ENCODE measurements around the gene YWHAG. TPM values are rescaled to one million over a fixed set of nuclear protein-coding genes. Genes with fewer than 3 reads are reported as not detected.
"Not testable (repeated sequence)": the region's sequence is repeated elsewhere in the genome, so short reads cannot be mapped to it uniquely, and the experiment has no call there.

Gene YWHAG
- total RNA-seq, 1 donor from 2014 or later, result 351 TPM

DNA sequence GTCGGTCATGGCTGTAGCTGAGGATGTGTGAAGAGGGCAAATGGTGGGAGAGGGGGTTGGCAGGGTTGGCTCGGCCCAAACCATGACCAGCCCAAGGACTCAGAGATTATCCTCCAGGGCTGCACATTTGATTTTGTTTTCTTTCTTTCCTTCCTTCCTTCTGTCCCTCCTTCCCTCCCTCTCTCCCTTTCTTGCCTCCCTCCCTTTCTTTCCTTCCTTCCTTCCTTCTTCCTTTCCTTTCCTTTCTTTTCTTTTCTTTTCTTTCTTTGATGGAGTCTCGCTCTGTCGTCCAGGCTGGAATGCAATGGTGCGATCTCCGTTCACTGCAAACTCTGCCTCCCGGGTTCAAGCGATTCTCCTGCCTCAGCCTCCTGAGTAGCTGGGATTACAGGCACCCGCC is 46.9 kb upstream of the YWHAG start:
- Mint-ChIP-seq H3K27ac (ENCODE audit: unreplicated experiment) (no peak overlapping the region), H3K9me3 (ENCODE audit: unreplicated experiment) (no peaks in the 10 kb centered on the region), H3K4me1 (ENCODE audit: low read depth, unreplicated experiment) (peaks cover 7% of the 10 kb centered on the region), H3K36me3 (ENCODE audit: low read depth, unreplicated experiment) (peaks cover 4% of the 10 kb centered on the region), H3K4me3 (ENCODE audit: unreplicated experiment) (no peak overlapping the region), H3K27me3 (ENCODE audit: low read depth, unreplicated experiment) (peaks cover 3% of the 10 kb centered on the region)
- H3K9ac ChIP-seq (ENCODE audit: low read length), result no peak overlapping the region
- no peak overlapping the region for H3K27ac ChIP-seq (ENCODE audit: low read depth, low read length)
- H3K36me3 ChIP-seq (ENCODE audit: insufficient read depth, low read length), result no peaks in the 10 kb centered on the region
- DNase-seq (ENCODE audit: low read depth) (no peak), FAIRE-seq (no peak)
- H3K9me3 ChIP-seq (ENCODE audit: insufficient read depth, low read depth, low read length), result no peaks in the 10 kb centered on the region
- no peaks in the 10 kb centered on the region for H3K27me3 ChIP-seq (ENCODE audit: insufficient read depth, low read length)
- H3K4me1 ChIP-seq (ENCODE audit: insufficient read depth, low read length), result no peaks in the 10 kb centered on the region
- no peaks in the 10 kb centered on the region for H3K79me2 ChIP-seq (ENCODE audit: insufficient read depth, low read length)
- H4K20me1 ChIP-seq (ENCODE audit: insufficient read depth, low read length), result no peaks in the 10 kb centered on the region
- TF ChIP-seq, protein P1, sequence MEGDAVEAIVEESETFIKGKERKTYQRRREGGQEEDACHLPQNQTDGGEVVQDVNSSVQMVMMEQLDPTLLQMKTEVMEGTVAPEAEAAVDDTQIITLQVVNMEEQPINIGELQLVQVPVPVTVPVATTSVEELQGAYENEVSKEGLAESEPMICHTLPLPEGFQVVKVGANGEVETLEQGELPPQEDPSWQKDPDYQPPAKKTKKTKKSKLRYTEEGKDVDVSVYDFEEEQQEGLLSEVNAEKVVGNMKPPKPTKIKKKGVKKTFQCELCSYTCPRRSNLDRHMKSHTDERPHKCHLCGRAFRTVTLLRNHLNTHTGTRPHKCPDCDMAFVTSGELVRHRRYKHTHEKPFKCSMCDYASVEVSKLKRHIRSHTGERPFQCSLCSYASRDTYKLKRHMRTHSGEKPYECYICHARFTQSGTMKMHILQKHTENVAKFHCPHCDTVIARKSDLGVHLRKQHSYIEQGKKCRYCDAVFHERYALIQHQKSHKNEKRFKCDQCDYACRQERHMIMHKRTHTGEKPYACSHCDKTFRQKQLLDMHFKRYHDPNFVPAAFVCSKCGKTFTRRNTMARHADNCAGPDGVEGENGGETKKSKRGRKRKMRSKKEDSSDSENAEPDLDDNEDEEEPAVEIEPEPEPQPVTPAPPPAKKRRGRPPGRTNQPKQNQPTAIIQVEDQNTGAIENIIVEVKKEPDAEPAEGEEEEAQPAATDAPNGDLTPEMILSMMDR (IDR thresholded peaks at IDR 0.05; ENCODE audit: insufficient read depth, low read depth, low read length), result no peak
- TF ChIP-seq EZH2 (IDR thresholded peaks at IDR 0.05; ENCODE audit: insufficient read depth, low read length), result no peak
- no peak overlapping the region for H3K4me3 ChIP-seq (ENCODE audit: insufficient read depth, low read depth, low read length)
- H3K4me2 ChIP-seq (ENCODE audit: low read length), result no peak overlapping the region
- no peak overlapping the region for H2AFZ ChIP-seq (ENCODE audit: low read depth, low read length)

- no peak for TF ChIP-seq EZH2 (IDR thresholded peaks at IDR 0.05; ENCODE audit: insufficient read depth, low read length)
- TF ChIP-seq, protein P1 (IDR thresholded peaks at IDR 0.05; ENCODE audit: insufficient read depth, low read depth, low read length), result no peak
- Mint-ChIP-seq H3K27ac (ENCODE audit: unreplicated experiment) (peak overlapping the region; percentile 34), H3K27me3 (ENCODE audit: low read depth, unreplicated experiment) (no peaks in the 10 kb centered on the region), H3K4me3 (ENCODE audit: unreplicated experiment) (no peak overlapping the region), H3K4me1 (ENCODE audit: low read depth, unreplicated experiment) (peaks cover 1% of the 10 kb centered on the region), H3K9me3 (ENCODE audit: unreplicated experiment) (no peaks in the 10 kb centered on the region), H3K36me3 (ENCODE audit: low read depth, unreplicated experiment) (peaks cover 4% of the 10 kb centered on the region)
- Histone ChIP-seq H3K79me2 (ENCODE audit: insufficient read depth, low read length) (no peaks in the 10 kb centered on the region), H3K4me2 (ENCODE audit: low read length) (no peak overlapping the region), H3K27me3 (ENCODE audit: insufficient read depth, low read length) (no peaks in the 10 kb centered on the region), H4K20me1 (ENCODE audit: insufficient read depth, low read length) (no peaks in the 10 kb centered on the region), H2AFZ (ENCODE audit: low read depth, low read length) (no peak overlapping the region), H3K36me3 (ENCODE audit: insufficient read depth, low read length) (no peaks in the 10 kb centered on the region), H3K27ac (ENCODE audit: low read depth, low read length) (no peak overlapping the region), H3K9me3 (ENCODE audit: insufficient read depth, low read depth, low read length) (no peaks in the 10 kb centered on the region), H3K4me3 (ENCODE audit: insufficient read depth, low read depth, low read length) (no peak overlapping the region), H3K9ac (ENCODE audit: low read length) (no peak overlapping the region), H3K4me1 (ENCODE audit: insufficient read depth, low read length) (no peaks in the 10 kb centered on the region)
- FAIRE-seq (no peak), DNase-seq (ENCODE audit: low read depth) (no peak)
Observed at GRCh38 chr7:76403780-76404494, 45.1 kb upstream of the YWHAG start.

GRCh38 chr7:76403097-76403496 is 44.3 kb upstream of the YWHAG start:
- not testable (repeated sequence) for H3K4me1 ChIP-seq (ENCODE audit: insufficient read depth, low read length); H3K27ac ChIP-seq (ENCODE audit: low read depth, low read length); H4K20me1 ChIP-seq (ENCODE audit: insufficient read depth, low read length); H3K27ac Mint-ChIP-seq (ENCODE audit: unreplicated experiment); H3K27me3 ChIP-seq (ENCODE audit: insufficient read depth, low read length); FAIRE-seq; H3K27me3 Mint-ChIP-seq (ENCODE audit: low read depth, unreplicated experiment); DNase-seq (ENCODE audit: low read depth); H3K9ac ChIP-seq (ENCODE audit: low read length); H3K4me3 Mint-ChIP-seq (ENCODE audit: unreplicated experiment); H3K9me3 Mint-ChIP-seq (ENCODE audit: unreplicated experiment); H3K79me2 ChIP-seq (ENCODE audit: insufficient read depth, low read length); H3K36me3 ChIP-seq (ENCODE audit: insufficient read depth, low read length); H2AFZ ChIP-seq (ENCODE audit: low read depth, low read length); H3K36me3 Mint-ChIP-seq (ENCODE audit: low read depth, unreplicated experiment); H3K4me2 ChIP-seq (ENCODE audit: low read length); H3K9me3 ChIP-seq (ENCODE audit: insufficient read depth, low read depth, low read length); H3K4me3 ChIP-seq (ENCODE audit: insufficient read depth, low read depth, low read length); H3K4me1 Mint-ChIP-seq (ENCODE audit: low read depth, unreplicated experiment)
